ENCODE measurements around the gene RARRES2. TPM values are rescaled to one million over a fixed set of nuclear protein-coding genes. Genes with fewer than 3 reads are reported as not detected.

RARRES2 gene
- total RNA-seq, 1 experiment from 2014 or later: 60.9 TPM

- no CpG with 5 or more reads among the region's 11 CpGs for WGBS (ENCODE audit: extremely low coverage, insufficient read length, low lambda C conversion rate)
Observed at GRCh38 chr7:150380463-150380862, 39.0 kb upstream of the RARRES2 start.

More at GRCh38 chr7:150380463-150380862, 39.0 kb upstream of the RARRES2 start:
- Histone ChIP-seq H4K20me1 (ENCODE audit: control insufficient read depth, insufficient read depth, insufficient read length) (no peaks in the 10 kb centered on the region), H2BK15ac (ENCODE audit: low read depth, low read length) (no peak overlapping the region), H2BK120ac (ENCODE audit: low read depth, low read length, poor library complexity, severe bottlenecking) (no peak overlapping the region), H3K79me2 (ENCODE audit: insufficient read depth, low read length) (peaks cover 9% of the 10 kb centered on the region; the same call in 1 of the 2 replicates), H4K91ac (ENCODE audit: insufficient read length, low read depth, low read length) (no peak overlapping the region), H3K18ac (ENCODE audit: insufficient read length, low read depth, low read length) (no peak overlapping the region), H3K4me1 (ENCODE audit: insufficient read depth, low read length) (peaks cover 22% of the 10 kb centered on the region), H3K79me1 (ENCODE audit: insufficient read depth, low read depth, low read length, poor library complexity, severe bottlenecking) (no peaks in the 10 kb centered on the region), H3K56ac (ENCODE audit: insufficient read length, low read depth, low read length) (no peak overlapping the region), H3K23me2 (ENCODE audit: insufficient read length, low read depth, low read length, poor library complexity, severe bottlenecking) (peaks cover 11% of the 10 kb centered on the region), H2BK12ac (ENCODE audit: insufficient read length, low read depth, low read length) (no peak overlapping the region), H3K23ac (ENCODE audit: insufficient read length, low read depth, low read length) (no peak overlapping the region), H2BK5ac (ENCODE audit: insufficient read length, low read length) (no peak overlapping the region), H2BK20ac (ENCODE audit: low read depth, low read length, poor library complexity, severe bottlenecking) (no peak overlapping the region), H4K8ac (replicated peaks; ENCODE audit: insufficient read length, low read depth, low read length) (no peak overlapping the region), H2AFZ (ENCODE audit: low read length) (no peak overlapping the region), H3K4ac (ENCODE audit: low read depth, low read length) (no peak overlapping the region), H3K9me3 (ENCODE audit: control insufficient read depth, low read depth, low read length) (no peaks in the 10 kb centered on the region), H3K14ac (ENCODE audit: insufficient read depth, low read length) (no peak overlapping the region; the same call in 1 of the 2 replicates), H3T11ph (ENCODE audit: low read length) (no peak overlapping the region), H3K9ac (ENCODE audit: extremely low read depth, insufficient read length, low read length) (peak overlapping the region; percentile 28), H3K27ac (ENCODE audit: insufficient read length, low read depth, low read length) (no peak overlapping the region), H4K5ac (ENCODE audit: insufficient read length, low read depth, low read length) (no peak overlapping the region), H3K4me2 (ENCODE audit: insufficient read depth, insufficient read length, low read length) (peak overlapping the region; percentile 83), H3K27me3 (ENCODE audit: insufficient read depth, low read length) (no peaks in the 10 kb centered on the region), H2AK5ac (ENCODE audit: insufficient read length, low read length) (no peak overlapping the region)
- Mint-ChIP-seq H3K36me3 (ENCODE audit: insufficient read depth in 1 of 3, low read depth in 3 of 3) (peaks cover 5 to 10% (median 10%) of the 10 kb centered on the region in 3 experiments; a peak in 6 of 7 replicates), H3K27ac (peak overlapping the region; percentile 79 to 97 (median 80)), H3K4me1 (peaks cover 76 to 84% of the 10 kb centered on the region in 2 experiments), H3K4me3 (peak overlapping the region; percentile 87 to 95), H3K9me3 (no peaks in the 10 kb centered on the region), H3K27me3 (ENCODE audit: low read depth) (no peaks in the 10 kb centered on the region)
- TF ChIP-seq CTCF (conservative IDR thresholded peaks at IDR 0.05): no peak
- no peak for DNase-seq
